AG10803 (cell line): ENCODE measurements around the gene ERN1.

ENCODE experiments used
- DNase-seq: peaks from one replicate; pipeline ENCODE4 v3.0.0; 2010; ENCODE audit warnings: low read depth
- H3K4me3 ChIP-seq: 2 replicates; pipeline ENCODE4 v1.5.1; 2011; ENCODE audit warnings: mild to moderate bottlenecking, low read length, control low read depth
- TF ChIP-seq, protein P1 (sequence below): conservative IDR thresholded peaks from 2 replicates; pipeline ENCODE4 v1.5.1; 2011; ENCODE audit warnings: mild to moderate bottlenecking, low read length, control low read depth, inconsistent platforms

Gene ERN1

GRCh38 chr17:64039106-64039400 is 90.9 kb downstream of the ERN1 start:
- DNase-seq, result no peak
- no peak overlapping the region for H3K4me3 ChIP-seq
- TF ChIP-seq, protein P1, sequence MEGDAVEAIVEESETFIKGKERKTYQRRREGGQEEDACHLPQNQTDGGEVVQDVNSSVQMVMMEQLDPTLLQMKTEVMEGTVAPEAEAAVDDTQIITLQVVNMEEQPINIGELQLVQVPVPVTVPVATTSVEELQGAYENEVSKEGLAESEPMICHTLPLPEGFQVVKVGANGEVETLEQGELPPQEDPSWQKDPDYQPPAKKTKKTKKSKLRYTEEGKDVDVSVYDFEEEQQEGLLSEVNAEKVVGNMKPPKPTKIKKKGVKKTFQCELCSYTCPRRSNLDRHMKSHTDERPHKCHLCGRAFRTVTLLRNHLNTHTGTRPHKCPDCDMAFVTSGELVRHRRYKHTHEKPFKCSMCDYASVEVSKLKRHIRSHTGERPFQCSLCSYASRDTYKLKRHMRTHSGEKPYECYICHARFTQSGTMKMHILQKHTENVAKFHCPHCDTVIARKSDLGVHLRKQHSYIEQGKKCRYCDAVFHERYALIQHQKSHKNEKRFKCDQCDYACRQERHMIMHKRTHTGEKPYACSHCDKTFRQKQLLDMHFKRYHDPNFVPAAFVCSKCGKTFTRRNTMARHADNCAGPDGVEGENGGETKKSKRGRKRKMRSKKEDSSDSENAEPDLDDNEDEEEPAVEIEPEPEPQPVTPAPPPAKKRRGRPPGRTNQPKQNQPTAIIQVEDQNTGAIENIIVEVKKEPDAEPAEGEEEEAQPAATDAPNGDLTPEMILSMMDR, result no peak

- TF ChIP-seq, protein P1, result no peak
- H3K4me3 ChIP-seq, result no peak overlapping the region
- DNase-seq, result no peak
Measured at GRCh38 chr17:64038331-64039105, 91.4 kb downstream of the ERN1 start.

- TF ChIP-seq, protein P1, result no peak
- DNase-seq, result no peak
- H3K4me3 ChIP-seq, result no peak overlapping the region
Measured at GRCh38 chr17:64037802-64038201, 92.1 kb downstream of the ERN1 start.

DNA sequence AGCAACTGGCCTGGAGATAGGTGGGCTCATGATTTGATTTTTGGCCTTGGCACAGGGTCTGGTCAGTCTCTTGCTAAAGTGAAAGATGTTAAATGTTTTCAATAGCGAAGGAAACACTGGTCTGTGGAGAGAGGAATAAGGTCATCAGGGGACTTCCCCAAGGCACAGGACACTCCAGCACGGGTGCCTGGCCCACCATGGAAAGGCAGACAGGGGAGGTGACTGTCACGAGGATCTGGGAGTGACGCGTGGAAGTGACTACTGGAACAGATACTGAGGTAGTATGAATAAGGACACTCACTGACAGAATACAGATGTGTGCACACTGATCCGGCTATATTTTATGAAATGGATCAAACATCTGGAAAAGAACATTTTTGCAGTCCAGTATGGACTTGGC is 92.8 kb downstream of the ERN1 start:
- no peak overlapping the region for H3K4me3 ChIP-seq
- DNase-seq, result no peak
- TF ChIP-seq, protein P1, result no peak

DNA sequence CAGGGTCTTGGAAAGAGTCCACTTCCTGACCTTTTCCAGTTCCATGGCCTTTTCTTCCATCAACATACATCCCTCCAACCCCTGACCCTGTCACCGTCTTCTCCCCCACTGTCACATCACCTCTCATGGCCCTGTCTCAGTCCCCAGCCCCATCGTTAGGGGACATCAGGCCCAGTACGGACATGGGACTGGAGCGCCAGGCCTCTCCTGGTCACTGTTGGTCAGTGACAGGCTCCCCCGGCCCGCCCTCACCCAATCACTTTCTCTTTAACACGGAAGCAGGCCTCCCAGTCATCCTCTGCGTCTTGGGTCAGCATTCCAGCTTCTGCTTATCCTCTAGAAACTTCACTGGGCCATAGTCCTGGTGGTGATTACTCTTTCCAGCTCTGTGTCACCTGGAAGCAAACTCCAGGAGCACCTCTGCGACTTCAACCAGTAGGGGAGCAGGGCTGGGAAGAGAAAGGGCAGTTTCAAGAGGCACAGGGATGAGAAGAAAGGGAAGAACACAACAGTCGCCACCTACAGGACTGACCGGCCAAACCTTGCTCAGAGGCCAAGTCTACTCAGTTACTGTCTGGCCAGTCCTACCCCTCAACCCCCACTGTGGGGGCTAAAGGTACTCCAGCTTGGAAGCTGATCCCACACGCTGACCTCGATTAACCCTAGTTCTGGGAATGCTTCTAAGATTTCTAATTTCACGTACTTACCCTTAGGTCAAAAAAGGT is 93.6 kb downstream of the ERN1 start:
- DNase-seq, result no peak
- TF ChIP-seq, protein P1, result no peak
- H3K4me3 ChIP-seq, result no peak overlapping the region

GRCh38 chr17:64032081-64032480 is 97.9 kb downstream of the ERN1 start:
- TF ChIP-seq, protein P1, result no peak
- peak; percentile 38 for DNase-seq

More at GRCh38 chr17:64032081-64032480, 97.9 kb downstream of the ERN1 start:
- no peak overlapping the region for H3K4me3 ChIP-seq
